Fibroblast of lung (primary cell): ENCODE results near the gene NCBP3.

Source experiments
- EZH2 ChIP-seq: IDR thresholded peaks from 2 replicates; pipeline ENCODE4 v1.5.1; 2012; ENCODE audit warnings: low read length, control low read depth, mild to moderate bottlenecking; ENCODE audit errors: missing control alignments
- TF ChIP-seq, protein P1 (sequence below), 2 donors: IDR thresholded peaks in 1 of 2; conservative IDR thresholded peaks in 1 of 2; 1 replicate in 1 of 2; 2 replicates in 1 of 2; pipeline ENCODE4 v1.5.1; 2011 to 2012; ENCODE audit warnings: low read length in 2 of 2, control low read depth in 1 of 2, inconsistent platforms in 1 of 2, low read depth in 1 of 2, mild to moderate bottlenecking in 1 of 2

DNA sequence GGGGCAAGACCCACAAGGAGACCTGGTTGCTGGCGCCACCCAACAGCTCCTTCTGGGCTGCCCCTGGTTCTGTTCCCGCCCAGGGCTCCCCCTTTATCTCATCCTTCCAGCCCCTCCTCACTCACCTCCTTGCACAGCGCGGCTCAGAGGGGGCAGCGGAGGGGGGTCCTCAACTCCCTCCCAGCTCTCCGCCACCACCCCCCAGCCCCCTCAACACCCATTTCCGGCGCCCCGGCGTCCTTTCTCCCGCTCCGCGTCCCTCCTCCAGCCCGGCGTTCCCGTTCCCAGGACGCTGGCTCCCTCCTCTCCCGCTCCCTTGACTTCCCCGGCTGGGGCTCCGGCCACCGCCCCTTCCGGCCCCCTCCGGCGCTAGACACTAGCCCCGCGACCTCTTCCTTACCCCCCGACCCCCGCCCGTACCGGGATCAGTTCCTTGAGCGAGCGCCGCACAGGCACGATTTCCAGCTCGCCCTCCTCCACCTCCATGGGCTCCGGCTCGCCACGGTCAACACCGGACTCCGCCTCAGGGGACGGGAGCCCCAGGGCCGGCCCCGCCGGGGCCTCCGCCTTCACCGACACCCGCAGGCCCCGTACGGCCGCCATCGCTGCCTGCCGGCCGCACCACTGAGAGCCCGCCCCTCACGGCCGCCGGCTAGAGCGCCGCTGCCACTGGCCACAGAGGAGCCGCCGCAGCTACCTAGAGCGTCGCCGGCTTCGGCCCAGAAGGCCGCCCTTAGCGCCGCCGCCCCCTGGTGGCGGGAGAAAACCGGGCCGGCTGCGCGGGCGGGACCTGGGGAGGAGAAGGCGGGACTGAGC, at the start of gene NCBP3:
- TF ChIP-seq, protein P1, sequence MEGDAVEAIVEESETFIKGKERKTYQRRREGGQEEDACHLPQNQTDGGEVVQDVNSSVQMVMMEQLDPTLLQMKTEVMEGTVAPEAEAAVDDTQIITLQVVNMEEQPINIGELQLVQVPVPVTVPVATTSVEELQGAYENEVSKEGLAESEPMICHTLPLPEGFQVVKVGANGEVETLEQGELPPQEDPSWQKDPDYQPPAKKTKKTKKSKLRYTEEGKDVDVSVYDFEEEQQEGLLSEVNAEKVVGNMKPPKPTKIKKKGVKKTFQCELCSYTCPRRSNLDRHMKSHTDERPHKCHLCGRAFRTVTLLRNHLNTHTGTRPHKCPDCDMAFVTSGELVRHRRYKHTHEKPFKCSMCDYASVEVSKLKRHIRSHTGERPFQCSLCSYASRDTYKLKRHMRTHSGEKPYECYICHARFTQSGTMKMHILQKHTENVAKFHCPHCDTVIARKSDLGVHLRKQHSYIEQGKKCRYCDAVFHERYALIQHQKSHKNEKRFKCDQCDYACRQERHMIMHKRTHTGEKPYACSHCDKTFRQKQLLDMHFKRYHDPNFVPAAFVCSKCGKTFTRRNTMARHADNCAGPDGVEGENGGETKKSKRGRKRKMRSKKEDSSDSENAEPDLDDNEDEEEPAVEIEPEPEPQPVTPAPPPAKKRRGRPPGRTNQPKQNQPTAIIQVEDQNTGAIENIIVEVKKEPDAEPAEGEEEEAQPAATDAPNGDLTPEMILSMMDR (conservative IDR thresholded peaks at IDR 0.05 in 1 of 2, IDR thresholded peaks at IDR 0.05 in 1 of 2; ENCODE audit: low read depth in 1 of 2, low read length in 2 of 2), result peak; percentile 60 to 74
- TF ChIP-seq EZH2, result no peak
